Right renal cortex interstitium (tissue), 3 donors: ENCODE measurements around the gene CACNA1A. TPM values are rescaled to one million over a fixed set of nuclear protein-coding genes. Genes with fewer than 3 reads are reported as not detected.
A peak's percentile ranks its signal among the peaks of the same experiment; 100 is the strongest.
"Not testable (repeated sequence)": the region's sequence is repeated elsewhere in the genome, so short reads cannot be mapped to it uniquely, and the experiment has no call there.

Source experiments
- DNase-seq, 3 donors: peaks; one replicate each; pipeline ENCODE4 v3.0.0-alpha.2; 2013; ENCODE audit warnings: low read depth in 3 of 3, low spot score in 2 of 3
- polyA plus RNA-seq, 3 donors: library from polyadenylated mRNA; unstranded; fragments of 120-200 nt; gene quantifications; one replicate each; pipeline ENCODE4 v1.2.1, GENCODE V29; 2013; ENCODE audit not compliant: insufficient read length in 3 of 3

CACNA1A gene
- polyA plus RNA-seq, 3 donors: 1.3 to 2.0 (median 1.7) TPM

GRCh38 chr19:13283871-13284270 is 222.4 kb downstream of the CACNA1A start:
- no peak for DNase-seq

GRCh38 chr19:13282486-13283065 is 223.7 kb downstream of the CACNA1A start:
- DNase-seq: no peak

- no peak for DNase-seq
Measured at GRCh38 chr19:13281567-13282291, 224.6 kb downstream of the CACNA1A start.

GRCh38 chr19:13277104-13277809 is 229.0 kb downstream of the CACNA1A start:
- peak; percentile 53 to 57 (median 53) for DNase-seq

DNA sequence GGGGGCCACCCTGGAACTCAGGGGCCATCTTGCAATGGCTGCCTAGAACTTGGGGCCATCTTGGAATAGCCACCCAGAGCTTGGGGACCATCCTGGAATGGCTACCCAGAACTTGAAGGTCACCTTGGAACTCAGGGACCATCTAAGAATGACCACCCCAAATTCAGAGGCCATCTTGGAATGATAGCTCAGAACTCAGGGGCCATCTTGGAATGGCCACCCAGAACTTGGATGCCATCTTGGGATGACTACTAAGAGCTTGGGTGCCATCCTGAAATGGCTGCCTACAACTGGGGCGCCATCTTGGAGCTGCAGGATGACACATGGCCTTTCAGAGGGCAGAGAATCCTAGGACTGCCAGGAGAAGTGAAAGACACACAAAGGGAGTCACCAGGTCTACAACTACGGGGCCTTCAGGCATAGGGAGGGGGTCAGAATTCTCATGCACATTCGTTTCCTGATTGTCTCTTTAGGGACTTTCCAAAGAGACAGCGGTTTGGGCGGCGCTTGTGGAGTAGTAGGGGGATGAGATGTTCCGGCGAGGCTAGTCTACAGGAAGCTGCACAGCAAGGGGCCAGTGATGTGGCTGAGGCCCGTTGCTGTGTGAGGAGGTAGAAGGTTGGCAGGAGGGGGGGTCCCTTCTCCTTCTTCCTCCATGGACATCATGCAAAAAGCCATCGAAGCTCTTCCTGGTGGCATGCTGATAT is 231.1 kb downstream of the CACNA1A start:
- no peak for DNase-seq

- no peak for DNase-seq
Measured at GRCh38 chr19:13270514-13271105, 235.7 kb downstream of the CACNA1A start.

GRCh38 chr19:13269348-13269747 is 236.9 kb downstream of the CACNA1A start:
- no peak for DNase-seq

- DNase-seq: no peak
Measured at GRCh38 chr19:13267889-13268288, 238.4 kb downstream of the CACNA1A start.

GRCh38 chr19:13267131-13267530 is 239.1 kb downstream of the CACNA1A start:
- DNase-seq: no peak

- peak; percentile 23 to 47 (median 41) for DNase-seq
Measured at GRCh38 chr19:13262450-13262849, 243.8 kb downstream of the CACNA1A start.

GRCh38 chr19:13260883-13261653 is 245.2 kb downstream of the CACNA1A start:
- no peak for DNase-seq

DNA sequence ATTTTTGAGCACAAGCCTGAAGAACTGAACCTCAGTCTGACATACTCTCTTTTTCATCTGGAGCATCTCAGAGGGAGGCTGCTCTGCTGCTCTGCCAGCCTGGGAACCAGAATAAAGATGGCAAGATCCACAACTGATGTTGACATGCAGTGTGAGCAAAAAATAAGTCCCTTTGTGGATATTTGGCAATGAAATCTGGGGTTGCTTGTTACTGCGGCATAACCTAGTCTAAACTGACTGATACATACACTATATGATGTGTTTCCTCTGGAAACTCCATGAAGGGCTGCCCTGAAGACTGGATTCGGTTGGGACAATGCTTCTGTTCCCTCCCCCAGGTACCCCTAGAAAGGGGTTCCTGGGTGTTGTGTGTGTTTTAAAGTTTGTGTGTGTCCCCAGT is 249.4 kb downstream of the CACNA1A start:
- no peak for DNase-seq

GRCh38 chr19:13256398-13256797 is 249.9 kb downstream of the CACNA1A start:
- DNase-seq: not testable (repeated sequence)

GRCh38 chr19:13255719-13256059 is 250.6 kb downstream of the CACNA1A start:
- no peak for DNase-seq

DNA sequence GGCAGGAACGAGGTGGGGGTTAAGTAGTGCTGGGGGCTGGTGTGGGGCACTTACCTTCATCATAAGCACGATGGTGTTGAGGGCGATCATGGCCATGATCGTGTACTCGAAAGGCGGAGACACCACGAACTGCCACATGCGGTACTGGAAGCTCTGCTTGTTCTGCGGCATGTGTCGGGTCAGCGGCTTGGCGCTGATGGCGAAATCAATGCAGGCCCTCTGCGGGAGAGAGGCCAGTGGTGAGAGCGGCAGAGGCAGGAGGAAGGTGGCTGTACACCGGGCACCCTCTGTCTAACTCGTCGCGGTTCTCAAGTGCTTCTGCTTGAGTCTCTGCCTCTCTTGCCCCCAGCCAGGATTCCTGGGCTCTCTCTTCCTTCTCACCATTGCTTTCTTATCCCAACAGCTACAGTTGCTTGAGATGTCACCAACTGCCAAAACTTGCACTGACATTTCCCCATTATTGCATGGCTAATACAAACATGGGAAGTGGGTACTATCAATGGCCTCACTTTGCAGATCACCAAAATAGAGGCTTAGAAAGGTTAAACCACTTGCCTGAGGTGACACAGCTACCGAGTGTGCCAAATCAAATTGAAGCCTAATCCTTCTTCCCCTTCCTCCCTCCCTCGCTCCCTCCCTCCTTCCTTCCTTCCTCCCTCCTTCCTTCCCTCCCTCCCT is 251.1 kb downstream of the CACNA1A start:
- DNase-seq: no peak

DNA sequence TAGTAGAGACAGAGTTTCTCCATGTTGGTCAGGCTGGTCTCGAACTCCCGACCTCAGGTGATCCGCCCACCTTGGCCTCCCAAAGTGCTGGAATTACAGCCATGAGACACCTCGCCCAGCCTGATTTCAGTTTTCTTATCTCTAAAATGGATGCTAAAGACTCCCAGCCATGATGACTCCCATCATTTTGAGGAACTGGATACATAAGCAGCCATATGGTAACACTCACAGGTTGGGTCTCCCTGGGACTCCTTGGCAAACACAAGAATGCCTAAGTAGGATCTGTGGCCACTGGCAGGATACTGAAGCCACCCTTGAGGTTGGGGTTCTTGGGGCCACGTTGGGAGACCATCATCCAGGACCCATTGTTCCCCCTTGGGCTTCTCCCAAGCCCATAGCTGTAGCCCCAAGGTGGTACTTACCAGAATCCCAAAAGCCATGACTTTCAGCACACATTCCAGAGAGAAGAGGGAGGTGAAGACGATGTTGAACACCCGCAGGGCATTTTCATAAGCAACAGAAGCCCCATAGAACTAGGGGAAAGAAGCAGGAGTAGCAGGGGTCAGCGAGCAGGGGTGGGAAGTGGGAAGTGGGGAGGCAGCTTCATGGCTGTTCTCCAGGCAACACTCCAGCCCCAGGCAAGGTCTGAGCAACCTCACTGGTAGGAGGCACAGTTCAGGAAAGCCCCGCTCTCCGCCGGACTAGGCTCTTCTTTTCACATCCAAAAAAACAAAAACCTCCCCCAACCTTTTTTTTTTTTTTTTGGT is 253.5 kb downstream of the CACNA1A start:
- DNase-seq: no peak

- DNase-seq: no peak
Measured at GRCh38 chr19:13244920-13245319, 261.4 kb downstream of the CACNA1A start.

DNA sequence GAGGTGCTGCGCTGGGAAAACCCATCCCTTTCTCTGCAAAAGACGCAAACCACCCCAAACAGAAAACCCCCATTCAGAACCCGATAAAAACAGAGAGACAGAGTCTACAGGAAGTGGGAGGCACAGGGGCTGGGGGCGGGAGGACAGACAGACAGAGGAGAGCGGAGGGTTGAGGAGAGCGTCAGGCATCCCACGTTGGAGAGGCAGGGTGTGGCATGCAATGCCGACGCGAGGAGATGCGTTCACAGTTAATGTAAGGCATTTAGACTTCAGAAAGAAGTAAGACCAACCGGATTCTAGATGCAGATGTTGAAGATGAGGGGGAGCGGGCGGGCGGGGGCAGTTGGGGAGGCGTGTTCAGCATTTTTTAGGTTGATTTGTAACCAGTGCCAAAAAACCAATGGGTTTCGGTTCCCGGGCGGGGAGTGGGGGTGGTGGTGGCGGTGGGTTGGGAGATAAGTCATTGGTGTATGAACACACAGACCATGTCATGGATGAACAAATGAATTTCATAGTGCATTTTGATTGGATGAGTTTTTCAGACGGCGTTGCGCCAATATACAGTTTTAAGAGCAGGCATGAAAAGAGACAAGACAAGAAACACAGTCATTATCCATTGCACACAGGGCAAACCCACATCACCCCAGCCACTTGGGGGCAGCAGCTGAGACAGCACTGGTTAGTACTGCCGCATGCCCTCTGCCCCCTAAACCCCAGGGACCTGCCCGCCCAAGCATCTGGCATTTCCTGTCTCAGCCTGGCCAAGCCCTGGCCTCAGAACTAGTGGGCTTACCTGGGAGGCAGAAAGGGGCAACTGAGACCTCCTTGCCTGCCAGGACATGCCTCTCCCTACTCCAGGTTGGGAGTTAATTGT is 264.8 kb downstream of the CACNA1A start:
- DNase-seq: no peak
